BLaER1 (cell line): ENCODE data around the gene DNM1.
"Not testable (repeated sequence)": the region's sequence is repeated elsewhere in the genome, so short reads cannot be mapped to it uniquely, and the experiment has no call there.

ENCODE experiments used
- H3K27ac ChIP-seq: shearing (Covaris generic); formaldehyde crosslinking; 2 replicates; pipeline ENCODE4 v1.8.1; 2022
- H3K27me3 ChIP-seq: shearing (Covaris generic); formaldehyde crosslinking; 2 replicates; pipeline ENCODE4 v1.8.1; 2022
- H3K36me3 ChIP-seq: shearing (Covaris generic); formaldehyde crosslinking; 2 replicates; pipeline ENCODE4 v1.8.1; 2022
- H3K4me1 ChIP-seq: shearing (Covaris generic); formaldehyde crosslinking; 2 replicates; pipeline ENCODE4 v1.8.1; 2022
- H3K4me2 ChIP-seq: shearing (Covaris generic); formaldehyde crosslinking; 2 replicates; pipeline ENCODE4 v1.8.1; 2022
- H3K4me3 ChIP-seq: shearing (Covaris generic); formaldehyde crosslinking; 2 replicates; pipeline ENCODE4 v1.8.1; 2022
- H3K9ac ChIP-seq: shearing (Covaris generic); formaldehyde crosslinking; 2 replicates; pipeline ENCODE4 v1.8.1; 2022
- H3K9me3 ChIP-seq: shearing (Covaris generic); formaldehyde crosslinking; 2 replicates; pipeline ENCODE4 v1.8.1; 2022
- H4K20me1 ChIP-seq: shearing (Covaris generic); formaldehyde crosslinking; 2 replicates; pipeline ENCODE4 v1.8.1; 2022
- Cebpa-rat ChIP-seq: shearing (Covaris generic); IDR thresholded peaks from 2 replicates; pipeline ENCODE4 v1.8.1; 2022

DNM1 gene

GRCh38 chr9:128224877-128225276, 21.7 kb downstream of the DNM1 start:
- Histone ChIP-seq H3K4me2 (no peak overlapping the region), H3K4me3 (no peak overlapping the region), H3K27me3 (no peaks in the 10 kb centered on the region), H4K20me1 (no peaks in the 10 kb centered on the region), H3K9ac (no peak overlapping the region), H3K9me3 (no peaks in the 10 kb centered on the region), H3K27ac (no peak overlapping the region), H3K36me3 (peaks cover 12% of the 10 kb centered on the region), H3K4me1 (no peaks in the 10 kb centered on the region)
- no peak for TF ChIP-seq Cebpa-rat

GRCh38 chr9:128225770-128226411, 22.7 kb downstream of the DNM1 start:
- no peak overlapping the region for H3K4me2 ChIP-seq
- no peak for TF ChIP-seq Cebpa-rat

GRCh38 chr9:128226412-128226801, 23.2 kb downstream of the DNM1 start:
- H3K9me3 ChIP-seq: no peaks in the 10 kb centered on the region
- no peak overlapping the region for H3K4me2 ChIP-seq
- H3K4me1 ChIP-seq: no peaks in the 10 kb centered on the region
- no peaks in the 10 kb centered on the region for H4K20me1 ChIP-seq
- no peaks in the 10 kb centered on the region for H3K27me3 ChIP-seq
- TF ChIP-seq Cebpa-rat: no peak
- H3K36me3 ChIP-seq: peaks cover 12% of the 10 kb centered on the region
- no peak overlapping the region for H3K4me3 ChIP-seq
- H3K9ac ChIP-seq: no peak overlapping the region
- no peak overlapping the region for H3K27ac ChIP-seq

More at GRCh38 chr9:128225770-128226411, 22.7 kb downstream of the DNM1 start:
- H3K4me1 ChIP-seq: no peaks in the 10 kb centered on the region
- no peaks in the 10 kb centered on the region for H3K27me3 ChIP-seq
- no peak overlapping the region for H3K4me3 ChIP-seq
- no peaks in the 10 kb centered on the region for H3K9me3 ChIP-seq
- H3K9ac ChIP-seq: no peak overlapping the region
- no peak overlapping the region for H3K27ac ChIP-seq
- H4K20me1 ChIP-seq: no peaks in the 10 kb centered on the region
- H3K36me3 ChIP-seq: peaks cover 12% of the 10 kb centered on the region

- H3K9ac ChIP-seq, H4K20me1 ChIP-seq, H3K27ac ChIP-seq, H3K9me3 ChIP-seq, H3K4me3 ChIP-seq, H3K36me3 ChIP-seq, H3K27me3 ChIP-seq, H3K4me2 ChIP-seq: not testable (repeated sequence)
- peaks cover 19% of the 10 kb centered on the region for H3K4me1 ChIP-seq
These were observed 27.7 kb downstream of the DNM1 start for GRCh38 chr9:128230897-128231296.

- no peak overlapping the region for H3K9ac ChIP-seq
- no peak overlapping the region for H3K4me2 ChIP-seq
- TF ChIP-seq Cebpa-rat: no peak
- H3K4me1 ChIP-seq: peaks cover 19% of the 10 kb centered on the region
- no peaks in the 10 kb centered on the region for H3K27me3 ChIP-seq
- no peaks in the 10 kb centered on the region for H3K9me3 ChIP-seq
- no peak overlapping the region for H3K4me3 ChIP-seq
- no peaks in the 10 kb centered on the region for H3K36me3 ChIP-seq
- no peaks in the 10 kb centered on the region for H4K20me1 ChIP-seq
- no peak overlapping the region for H3K27ac ChIP-seq
These were observed 28.7 kb downstream of the DNM1 start for GRCh38 chr9:128231638-128232527.

- Histone ChIP-seq H3K4me2 (peak overlapping the region; percentile 55), H3K4me3 (no peak overlapping the region)
These were observed 29.6 kb downstream of the DNM1 start for GRCh38 chr9:128232528-128233428.

GRCh38 chr9:128233817-128234406, 30.7 kb downstream of the DNM1 start:
- Histone ChIP-seq H4K20me1 (no peaks in the 10 kb centered on the region), H3K27ac (no peak overlapping the region), H3K36me3 (no peaks in the 10 kb centered on the region), H3K4me1 (peaks cover 19% of the 10 kb centered on the region), H3K4me2 (peak overlapping the region; percentile 55), H3K4me3 (no peak overlapping the region), H3K9ac (no peak overlapping the region), H3K9me3 (no peaks in the 10 kb centered on the region), H3K27me3 (no peaks in the 10 kb centered on the region)
- no peak for TF ChIP-seq Cebpa-rat

More at GRCh38 chr9:128232528-128233428, 29.6 kb downstream of the DNM1 start:
- no peak overlapping the region for H3K27ac ChIP-seq
- TF ChIP-seq Cebpa-rat: no peak
- H3K4me1 ChIP-seq: peaks cover 19% of the 10 kb centered on the region
- no peaks in the 10 kb centered on the region for H4K20me1 ChIP-seq
- H3K36me3 ChIP-seq: no peaks in the 10 kb centered on the region
- no peaks in the 10 kb centered on the region for H3K9me3 ChIP-seq
- H3K9ac ChIP-seq: no peak overlapping the region
- no peaks in the 10 kb centered on the region for H3K27me3 ChIP-seq

GRCh38 chr9:128242124-128242523, 38.9 kb downstream of the DNM1 start:
- H3K9me3 ChIP-seq: no peaks in the 10 kb centered on the region
- H3K27ac ChIP-seq: no peak overlapping the region
- H3K4me2 ChIP-seq: no peak overlapping the region
- H3K36me3 ChIP-seq: no peaks in the 10 kb centered on the region
- no peak overlapping the region for H3K4me3 ChIP-seq
- no peak overlapping the region for H3K9ac ChIP-seq
- no peaks in the 10 kb centered on the region for H3K27me3 ChIP-seq
- peaks cover 52% of the 10 kb centered on the region for H3K4me1 ChIP-seq
- TF ChIP-seq Cebpa-rat: no peak
- no peaks in the 10 kb centered on the region for H4K20me1 ChIP-seq

GRCh38 chr9:128242828-128243214, 39.6 kb downstream of the DNM1 start:
- Histone ChIP-seq H3K9me3 (no peaks in the 10 kb centered on the region), H3K27me3 (no peaks in the 10 kb centered on the region), H3K9ac (no peak overlapping the region), H3K4me3 (no peak overlapping the region), H3K4me1 (peaks cover 52% of the 10 kb centered on the region), H4K20me1 (no peaks in the 10 kb centered on the region), H3K4me2 (peak overlapping the region; percentile 89), H3K27ac (no peak overlapping the region), H3K36me3 (no peaks in the 10 kb centered on the region)
- TF ChIP-seq Cebpa-rat: no peak
